Small intestine (tissue), 7 donors: ENCODE measurements around the gene SETD4. TPM values are rescaled to one million over a fixed set of nuclear protein-coding genes. Genes with fewer than 3 reads are reported as not detected.

ENCODE experiments used
- DNase-seq, 2 donors: peaks; one replicate each; pipeline versions ENCODE4 v3.0.0 to v3.0.0-alpha.2; 2013
- FAIRE-seq: peaks from 2 replicates; lab custom pipeline; 2012; peaks lifted over from hg19 to GRCh38; lab: Jason Lieb, UNC
- H3K27ac ChIP-seq, 3 donors: one replicate each; pipeline ENCODE4 v1.5.1; 2013; ENCODE audit warnings: low read length in 2 of 3, mild to moderate bottlenecking in 2 of 3, control low read depth in 1 of 3, inconsistent platforms in 1 of 3, low read depth in 1 of 3, moderate library complexity in 1 of 3
- H3K27me3 ChIP-seq, 3 donors: one replicate each; pipeline ENCODE4 v1.6.1; 2013; ENCODE audit warnings: low read length in 3 of 3, inconsistent platforms in 1 of 3; ENCODE audit not compliant: control insufficient read depth in 3 of 3, insufficient read depth in 3 of 3
- H3K36me3 ChIP-seq, 3 donors: one replicate each; pipeline ENCODE4 v1.6.1; 2013; ENCODE audit warnings: low read length in 3 of 3, inconsistent platforms in 1 of 3, low read depth in 1 of 3, mild to moderate bottlenecking in 1 of 3, moderate library complexity in 1 of 3; ENCODE audit not compliant: control insufficient read depth in 3 of 3, insufficient read depth in 2 of 3
- H3K4me1 ChIP-seq, 3 donors: one replicate each; pipeline ENCODE4 v1.6.1; 2013; ENCODE audit warnings: low read length in 2 of 3, inconsistent platforms in 1 of 3, low read depth in 1 of 3, mild to moderate bottlenecking in 1 of 3, moderate library complexity in 1 of 3; ENCODE audit not compliant: control insufficient read depth in 3 of 3, insufficient read depth in 2 of 3
- H3K4me3 ChIP-seq, 3 donors: one replicate each; pipeline ENCODE4 v1.5.1; 2013; ENCODE audit warnings: low read length in 3 of 3, control low read depth in 1 of 3, inconsistent platforms in 1 of 3, low read depth in 1 of 3, mild to moderate bottlenecking in 1 of 3, moderate library complexity in 1 of 3
- H3K9me3 ChIP-seq, 2 donors: one replicate each; pipeline ENCODE4 v1.6.1; 2013; ENCODE audit warnings: low read depth in 1 of 2, low read length in 1 of 2; ENCODE audit not compliant: control insufficient read depth in 2 of 2, insufficient read depth in 1 of 2
- WGBS, 3 donors: extraction: QIAGEN DNeasy Blood & Tissue Kit; methylation state at CpG; one replicate each; pipeline ENCODE4 v1.1.7; 2013; 5-methylcytosine and 5-hydroxymethylcytosine counted together
- polyA plus RNA-seq, 4 donors: library from polyadenylated mRNA; stranded (reverse) in 3 of 4; unstranded in 1 of 4; fragments of 200-250 nt in 3 of 4; fragments of 120-200 nt in 1 of 4; gene quantifications; one replicate each; pipeline versions ENCODE4 v1.2.1 to v1.2.3, GENCODE V29; 2013
- donor health status: healthy with polysubstance abuse.
- donor health status: control.
- donor health status: control.
- donor health status: Bipolar disorder and iron deficiency.
- donor health status: healthy.

Gene SETD4
- polyA plus RNA-seq, 4 donors: 8.9 to 20.6 (median 15.1) TPM

- H3K4me1 ChIP-seq: peaks cover 0 to 5% (median 0%) of the 10 kb centered on the region in 3 donors
- WGBS, 3 donors: 83 to 92% (median 91%) methylated on average over 7 of the region's 7 CpGs
- no peaks in the 10 kb centered on the region for H3K27me3 ChIP-seq
- FAIRE-seq: no peak
- peaks cover 17 to 55% (median 24%) of the 10 kb centered on the region in 3 donors for H3K36me3 ChIP-seq
- no peaks in the 10 kb centered on the region for H3K9me3 ChIP-seq
- H3K27ac ChIP-seq: no peak overlapping the region
- DNase-seq: no peak
- no peak overlapping the region for H3K4me3 ChIP-seq
These were observed 12.0 kb downstream of the SETD4 start for GRCh38 chr21:36048357-36048756.

DNA sequence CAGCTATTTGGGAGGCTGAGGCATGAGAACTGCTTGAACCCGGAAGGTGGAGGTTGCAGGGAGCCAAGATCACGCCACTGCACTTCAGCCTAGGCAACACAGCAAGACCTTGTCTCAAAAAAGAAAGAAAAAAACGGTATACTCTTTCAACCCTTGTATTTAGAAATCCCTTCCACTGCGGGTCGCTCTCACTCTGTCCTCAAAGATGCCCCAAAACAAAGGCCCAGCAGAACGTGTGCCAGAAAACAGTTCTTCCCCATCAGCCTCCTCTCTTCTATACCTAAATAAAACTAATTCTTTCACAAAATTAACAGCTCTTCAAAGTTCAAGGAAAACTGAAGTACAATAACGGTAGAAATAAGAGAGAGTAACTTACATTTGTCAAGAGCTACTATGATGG lies 13.2 kb downstream of the SETD4 start:
- no peak for DNase-seq
- H3K4me1 ChIP-seq: no peaks in the 10 kb centered on the region
- no peak overlapping the region for H3K4me3 ChIP-seq
- H3K27me3 ChIP-seq: no peaks in the 10 kb centered on the region
- no peak overlapping the region for H3K27ac ChIP-seq
- FAIRE-seq: no peak
- WGBS, 3 donors: 79 to 87% (median 82%) methylated on average over 7 of the region's 7 CpGs
- no peaks in the 10 kb centered on the region for H3K9me3 ChIP-seq
- H3K36me3 ChIP-seq: peaks cover 19 to 55% (median 23%) of the 10 kb centered on the region in 3 donors

DNA sequence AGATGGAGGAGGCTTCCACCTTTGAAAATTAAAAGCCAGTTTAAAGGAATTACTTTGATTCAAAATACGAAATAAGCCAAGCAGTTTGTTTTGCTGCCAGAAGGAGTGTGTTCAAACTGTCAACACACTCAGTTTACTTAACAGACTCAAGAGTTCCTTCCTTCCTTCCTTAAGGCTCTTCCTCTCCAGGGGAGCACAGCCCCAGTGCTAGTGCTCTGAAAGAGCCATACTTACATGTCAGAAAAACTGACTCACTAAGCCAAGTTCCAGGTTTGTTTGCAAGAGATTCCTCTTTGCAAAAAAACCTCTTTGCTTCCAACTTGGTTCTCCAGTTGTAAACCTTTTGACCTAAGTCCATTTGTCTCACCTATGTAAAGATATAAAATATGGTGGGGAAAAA lies 14.3 kb downstream of the SETD4 start:
- no peaks in the 10 kb centered on the region for H3K9me3 ChIP-seq
- FAIRE-seq (no peak), DNase-seq (no peak)
- peaks cover 19 to 56% (median 23%) of the 10 kb centered on the region in 3 donors for H3K36me3 ChIP-seq
- no peak overlapping the region for H3K4me3 ChIP-seq
- no peaks in the 10 kb centered on the region for H3K27me3 ChIP-seq
- no peaks in the 10 kb centered on the region for H3K4me1 ChIP-seq
- WGBS, 3 donors: 76 to 96% (median 92%) methylated on average over 1 of the region's 1 CpG
- no peak overlapping the region for H3K27ac ChIP-seq

DNA sequence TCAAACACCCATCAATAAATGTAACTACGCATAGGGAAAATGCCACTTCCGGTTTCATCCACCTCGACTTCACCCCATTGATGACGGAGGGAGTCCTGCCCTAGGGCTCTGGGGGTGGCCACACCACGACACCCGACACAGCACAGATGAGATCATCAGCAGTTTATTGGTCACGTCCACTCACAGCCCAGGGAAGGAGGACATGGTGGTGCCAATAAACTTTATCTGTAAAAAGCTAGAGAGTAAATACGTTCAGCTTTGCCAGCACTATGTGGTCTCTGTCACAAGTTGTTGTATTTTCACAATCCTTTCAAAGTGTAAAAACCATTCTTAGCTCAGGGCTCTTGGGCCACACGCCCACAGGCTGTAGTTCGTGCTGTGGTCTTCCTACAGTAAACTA lies 16.3 kb downstream of the SETD4 start:
- Histone ChIP-seq H3K27me3 (no peaks in the 10 kb centered on the region), H3K36me3 (peaks cover 24 to 54% (median 25%) of the 10 kb centered on the region in 3 donors), H3K4me3 (no peak overlapping the region), H3K27ac (no peak overlapping the region), H3K4me1 (no peaks in the 10 kb centered on the region), H3K9me3 (no peaks in the 10 kb centered on the region)
- DNase-seq: no peak
- FAIRE-seq: no peak
- WGBS, 3 donors: 82 to 87% (median 83%) methylated on average over 10 of the region's 10 CpGs

DNA sequence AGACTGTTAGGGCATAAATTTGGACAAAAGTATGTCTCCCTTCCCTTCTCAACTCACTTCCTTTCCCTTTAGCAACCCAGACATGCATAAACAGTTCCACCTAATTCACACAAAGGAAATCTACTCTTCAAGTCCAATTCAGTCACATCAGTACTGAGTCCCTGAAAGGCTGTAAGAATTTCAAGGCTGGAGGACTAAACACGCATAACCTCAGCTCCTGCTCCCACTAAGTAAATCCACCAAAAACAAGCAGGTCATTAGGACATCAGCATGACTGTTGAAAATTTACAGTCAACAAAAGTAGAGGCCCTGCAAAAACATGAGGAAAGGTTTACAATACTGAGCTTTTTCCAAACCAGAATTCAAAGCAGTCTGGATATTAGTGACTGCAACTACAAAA lies 18.4 kb downstream of the SETD4 start:
- DNase-seq (no peak), FAIRE-seq (no peak)
- WGBS, 3 donors: 90 to 93% (median 90%) methylated on average over 1 of the region's 1 CpG
- peaks cover 18 to 43% (median 26%) of the 10 kb centered on the region in 3 donors for H3K36me3 ChIP-seq
- H3K27me3 ChIP-seq: no peaks in the 10 kb centered on the region
- H3K27ac ChIP-seq: no peak overlapping the region
- no peak overlapping the region for H3K4me3 ChIP-seq
- H3K9me3 ChIP-seq: no peaks in the 10 kb centered on the region
- no peaks in the 10 kb centered on the region for H3K4me1 ChIP-seq

DNA sequence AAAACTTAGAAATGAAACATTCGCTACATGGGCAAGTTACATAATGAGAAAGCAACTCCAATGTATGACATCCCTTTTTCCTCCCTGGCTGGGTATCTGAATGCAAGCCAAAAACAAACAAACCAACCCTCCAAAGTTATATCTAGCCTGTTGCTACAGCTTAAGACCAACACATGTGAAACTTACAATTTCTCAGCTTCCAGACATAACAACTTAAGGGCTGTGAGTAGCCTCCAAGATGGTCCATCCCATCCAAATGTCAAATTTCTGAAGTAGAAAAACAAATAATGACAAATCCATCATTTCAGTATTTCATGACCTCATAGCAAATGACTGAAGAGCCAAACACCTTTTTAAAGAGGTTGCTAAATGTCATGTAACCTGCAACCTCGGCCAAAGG lies 19.9 kb downstream of the SETD4 start:
- peaks cover 17 to 44% (median 24%) of the 10 kb centered on the region in 3 donors for H3K36me3 ChIP-seq
- H3K27me3 ChIP-seq: no peaks in the 10 kb centered on the region
- 84 to 90% (median 84%) methylated on average over 2 of the region's 2 CpGs for whole genome bisulfite sequencing, 3 donors
- no peak for FAIRE-seq
- no peak for DNase-seq
- H3K27ac ChIP-seq: no peak overlapping the region
- peaks cover 0 to 3% (median 0%) of the 10 kb centered on the region in 3 donors for H3K4me1 ChIP-seq
- no peaks in the 10 kb centered on the region for H3K9me3 ChIP-seq
- no peak overlapping the region for H3K4me3 ChIP-seq

DNA sequence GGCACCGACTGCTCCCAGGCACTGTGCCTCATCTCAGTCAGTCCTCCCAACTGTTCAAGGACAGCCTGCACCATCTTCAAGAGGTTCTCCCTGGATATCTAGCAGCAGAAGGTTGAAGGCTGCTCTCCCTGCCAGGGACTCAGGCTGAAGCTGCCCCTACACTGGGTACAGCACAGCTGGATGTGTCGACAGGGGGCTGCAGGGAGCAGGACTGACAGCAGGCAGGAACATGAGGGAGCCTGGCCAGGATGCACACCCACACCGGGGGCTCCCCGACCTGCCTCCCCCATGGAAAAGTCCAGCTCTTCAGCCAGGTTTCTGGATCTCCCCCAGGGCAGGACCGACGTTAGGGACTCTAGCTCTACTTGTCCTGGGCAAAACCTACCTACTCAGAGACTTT lies 20.5 kb downstream of the SETD4 start:
- Histone ChIP-seq H3K27me3 (no peaks in the 10 kb centered on the region), H3K36me3 (peaks cover 18 to 44% (median 21%) of the 10 kb centered on the region in 3 donors), H3K4me3 (no peak overlapping the region), H3K9me3 (no peaks in the 10 kb centered on the region), H3K4me1 (peaks cover 0 to 8% (median 0%) of the 10 kb centered on the region in 3 donors), H3K27ac (no peak overlapping the region)
- no peak for FAIRE-seq
- DNase-seq: no peak
- 88 to 95% (median 93%) methylated on average over 6 of the region's 6 CpGs for WGBS, 3 donors

GRCh38 chr21:36038701-36039497 lies 21.4 kb downstream of the SETD4 start:
- peaks cover 16 to 43% (median 18%) of the 10 kb centered on the region in 3 donors for H3K36me3 ChIP-seq
- peaks cover 0 to 10% (median 0%) of the 10 kb centered on the region in 3 donors for H3K4me1 ChIP-seq
- WGBS, 3 donors: 88 to 93% (median 93%) methylated on average over 17 of the region's 17 CpGs
- H3K27me3 ChIP-seq: no peaks in the 10 kb centered on the region
- no peak overlapping the region for H3K4me3 ChIP-seq
- FAIRE-seq (no peak), DNase-seq (no peak)
- H3K27ac ChIP-seq: no peak overlapping the region
- no peaks in the 10 kb centered on the region for H3K9me3 ChIP-seq
